ENCODE measurements around the gene UBA6.
"Not testable (repeated sequence)": the region's sequence is repeated elsewhere in the genome, so short reads cannot be mapped to it uniquely, and the experiment has no call there.

The UBA6 gene

GRCh38 chr4:67660418-67660817 lies 40.5 kb downstream of the UBA6 start:
- FAIRE-seq, result no peak

- no peak for FAIRE-seq
Observed at GRCh38 chr4:67659065-67659464, 41.9 kb downstream of the UBA6 start.

- FAIRE-seq, result no peak
Observed at GRCh38 chr4:67658302-67658701, 42.7 kb downstream of the UBA6 start.

GRCh38 chr4:67651536-67651935 lies 49.4 kb downstream of the UBA6 start:
- no peak for FAIRE-seq

GRCh38 chr4:67638136-67638535 lies 62.8 kb downstream of the UBA6 start:
- FAIRE-seq, result no peak

- FAIRE-seq, result not testable (repeated sequence)
Observed at GRCh38 chr4:67636978-67637377, 64.0 kb downstream of the UBA6 start.

- no peak for FAIRE-seq
Observed at GRCh38 chr4:67635331-67635730, 65.6 kb downstream of the UBA6 start.

- no peak for FAIRE-seq
Observed at GRCh38 chr4:67634741-67635140, 66.2 kb downstream of the UBA6 start.

- FAIRE-seq, result no peak
Observed at GRCh38 chr4:67632492-67632891, 68.5 kb downstream of the UBA6 start.

GRCh38 chr4:67624939-67625338 lies 76.0 kb downstream of the UBA6 start:
- no peak for FAIRE-seq

GRCh38 chr4:67616478-67616877 lies 84.5 kb downstream of the UBA6 start:
- no peak for FAIRE-seq

- no peak for FAIRE-seq
Observed at GRCh38 chr4:67615119-67615518, 85.8 kb downstream of the UBA6 start.

- no peak for FAIRE-seq
Observed at GRCh38 chr4:67614186-67614585, 86.8 kb downstream of the UBA6 start.

GRCh38 chr4:67608027-67608426 lies 92.9 kb downstream of the UBA6 start:
- FAIRE-seq, result no peak

- no peak for FAIRE-seq
Observed at GRCh38 chr4:67604749-67605148, 96.2 kb downstream of the UBA6 start.

- FAIRE-seq, result no peak
Observed at GRCh38 chr4:67604029-67604381, 97.0 kb downstream of the UBA6 start.

GRCh38 chr4:67603310-67604028 lies 97.5 kb downstream of the UBA6 start:
- FAIRE-seq, result no peak

- FAIRE-seq, result no peak
Observed at GRCh38 chr4:67593741-67594175, 107.2 kb downstream of the UBA6 start.

GRCh38 chr4:67587156-67587555 lies 113.8 kb downstream of the UBA6 start:
- FAIRE-seq, result no peak

- FAIRE-seq, result no peak
Observed at GRCh38 chr4:67584496-67584895, 116.5 kb downstream of the UBA6 start.

- no peak for FAIRE-seq
Observed at GRCh38 chr4:67581913-67582312, 119.0 kb downstream of the UBA6 start.

- no peak for FAIRE-seq
Observed at GRCh38 chr4:67581208-67581857, 119.6 kb downstream of the UBA6 start.

- no peak for FAIRE-seq
Observed at GRCh38 chr4:67580577-67580976, 120.4 kb downstream of the UBA6 start.

GRCh38 chr4:67576538-67576937 lies 124.4 kb downstream of the UBA6 start:
- no peak for FAIRE-seq

GRCh38 chr4:67576059-67576466 lies 124.9 kb downstream of the UBA6 start:
- FAIRE-seq, result no peak

All from colon (tissue), 2 donors.